ENCODE results near the gene ABCC11. TPM values are rescaled to one million over a fixed set of nuclear protein-coding genes. Genes with fewer than 3 reads are reported as not detected.

The ABCC11 gene
- total and polyA plus RNA-seq, 2 donors (not counting 1 experiment from before 2014, with no cell fraction given), result 0.09 TPM; not detected in 1

DNA sequence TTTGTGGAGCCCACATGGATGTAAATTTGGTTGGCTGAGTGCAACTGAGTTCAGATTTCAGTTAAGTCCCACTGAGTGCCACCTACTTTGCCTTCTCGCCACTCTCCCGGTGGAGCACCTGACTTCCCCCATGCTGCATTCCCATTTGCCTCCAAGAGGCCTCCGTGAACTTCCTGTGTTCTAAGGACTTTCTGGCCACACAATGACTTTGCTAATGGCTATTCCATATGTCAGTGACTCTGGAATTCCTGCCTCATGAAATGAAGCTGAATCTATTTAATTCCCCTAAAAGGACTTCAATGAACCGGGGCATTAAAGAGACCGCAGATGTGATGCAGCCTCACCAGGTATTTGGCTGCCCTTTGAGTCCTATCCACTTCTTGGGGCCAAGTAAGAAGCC, 121.5 kb downstream of the ABCC11 start:
- Mint-ChIP-seq H3K9me3 (ENCODE audit: insufficient read depth) (no peaks in the 10 kb centered on the region), H3K27ac (no peak overlapping the region), H3K4me1 (no peaks in the 10 kb centered on the region), H3K27me3 (peaks cover 17% of the 10 kb centered on the region), H3K4me3 (no peak overlapping the region)
- H3K27ac ChIP-seq (ENCODE audit: low read length in 2 of 2), result no peak overlapping the region
- intact Hi-C loops (cut with micrococcal nuclease), result no loop called here
- WGBS (ENCODE audit: insufficient coverage), result 92% methylated on average over 5 of the region's 5 CpGs
- H3K79me2 ChIP-seq (ENCODE audit: control insufficient read depth, insufficient read depth, low read length), result no peaks in the 10 kb centered on the region
- POLR2A ChIA-PET, result no interaction called here
- no peak overlapping the region for H3K4me2 ChIP-seq (replicated peaks; ENCODE audit: low read depth, low read length, poor library complexity, severe bottlenecking)
- CTCF ChIA-PET, result no interaction called here
- H3K9me3 ChIP-seq (ENCODE audit: control extremely low read depth in 1 of 3, control insufficient read depth in 2 of 3, insufficient read depth in 1 of 3, low read length in 2 of 3), result no peaks in the 10 kb centered on the region
- H3K4me3 ChIP-seq (ENCODE audit: control extremely low read depth in 1 of 5, extremely low read depth in 1 of 5, insufficient read depth in 1 of 5, low read depth in 2 of 5, low read length in 4 of 5), result no peak overlapping the region
- no peaks in the 10 kb centered on the region for H3K27me3 ChIP-seq (replicated peaks in 1 of 4; ENCODE audit: control extremely low read depth in 1 of 4, control insufficient read depth in 3 of 4, insufficient read depth in 4 of 4, low read length in 3 of 4)
- H4K20me1 ChIP-seq (ENCODE audit: control insufficient read depth, insufficient read depth, low read length, poor library complexity, severe bottlenecking), result no peaks in the 10 kb centered on the region
- H3K9ac ChIP-seq (ENCODE audit: low read length), result no peak overlapping the region
- TF ChIP-seq, protein P1, sequence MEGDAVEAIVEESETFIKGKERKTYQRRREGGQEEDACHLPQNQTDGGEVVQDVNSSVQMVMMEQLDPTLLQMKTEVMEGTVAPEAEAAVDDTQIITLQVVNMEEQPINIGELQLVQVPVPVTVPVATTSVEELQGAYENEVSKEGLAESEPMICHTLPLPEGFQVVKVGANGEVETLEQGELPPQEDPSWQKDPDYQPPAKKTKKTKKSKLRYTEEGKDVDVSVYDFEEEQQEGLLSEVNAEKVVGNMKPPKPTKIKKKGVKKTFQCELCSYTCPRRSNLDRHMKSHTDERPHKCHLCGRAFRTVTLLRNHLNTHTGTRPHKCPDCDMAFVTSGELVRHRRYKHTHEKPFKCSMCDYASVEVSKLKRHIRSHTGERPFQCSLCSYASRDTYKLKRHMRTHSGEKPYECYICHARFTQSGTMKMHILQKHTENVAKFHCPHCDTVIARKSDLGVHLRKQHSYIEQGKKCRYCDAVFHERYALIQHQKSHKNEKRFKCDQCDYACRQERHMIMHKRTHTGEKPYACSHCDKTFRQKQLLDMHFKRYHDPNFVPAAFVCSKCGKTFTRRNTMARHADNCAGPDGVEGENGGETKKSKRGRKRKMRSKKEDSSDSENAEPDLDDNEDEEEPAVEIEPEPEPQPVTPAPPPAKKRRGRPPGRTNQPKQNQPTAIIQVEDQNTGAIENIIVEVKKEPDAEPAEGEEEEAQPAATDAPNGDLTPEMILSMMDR (IDR thresholded peaks at IDR 0.05), result no peak
- no peak for TF ChIP-seq EZH2 (IDR thresholded peaks at IDR 0.05; ENCODE audit: borderline replicate concordance, insufficient read depth, low read depth, low read length, poor library complexity, severe bottlenecking)
- ATAC-seq (ENCODE audit: low read depth) (no peak), DNase-seq (no peak)
- H2AFZ ChIP-seq (ENCODE audit: insufficient read depth, low read depth, low read length, poor library complexity, severe bottlenecking), result no peak overlapping the region
- no peaks in the 10 kb centered on the region for H3K36me3 ChIP-seq (replicated peaks in 1 of 2; ENCODE audit: control extremely low read depth in 1 of 2, control insufficient read depth in 1 of 2, extremely low read depth in 1 of 2, insufficient read depth in 2 of 2, low read length in 1 of 2)
- H3K4me1 ChIP-seq (ENCODE audit: control insufficient read depth in 2 of 2, insufficient read depth in 2 of 2, low read length in 2 of 2), result no peaks in the 10 kb centered on the region

DNA sequence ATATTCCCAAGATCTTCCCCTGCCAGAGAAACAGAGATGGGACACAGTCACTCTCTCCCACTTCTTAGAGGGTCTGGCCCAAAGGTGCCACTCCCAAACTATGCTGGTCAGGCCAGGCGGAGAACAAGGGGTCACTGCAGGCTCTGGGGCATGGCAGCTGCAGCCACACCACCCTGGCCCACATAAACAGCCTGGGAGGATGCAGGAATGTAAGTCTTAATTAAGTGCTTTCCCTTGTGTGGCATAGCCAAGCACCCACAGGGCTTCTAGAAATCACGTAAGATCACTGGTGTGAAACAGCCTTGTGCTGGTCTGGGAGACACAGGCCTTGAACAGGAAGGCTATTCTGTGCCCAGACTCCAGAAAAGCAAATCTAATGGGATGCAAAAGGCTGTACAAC, 123.1 kb downstream of the ABCC11 start:
- H3K27me3 Mint-ChIP-seq, result peaks cover 10% of the 10 kb centered on the region
- no peak for TF ChIP-seq EZH2 (IDR thresholded peaks at IDR 0.05; ENCODE audit: borderline replicate concordance, insufficient read depth, low read depth, low read length, poor library complexity, severe bottlenecking)
- TF ChIP-seq, protein P1 (IDR thresholded peaks at IDR 0.05), result no peak
- H3K4me3 Mint-ChIP-seq, result no peak overlapping the region
- H2AFZ ChIP-seq (ENCODE audit: insufficient read depth, low read depth, low read length, poor library complexity, severe bottlenecking), result no peak overlapping the region
- ATAC-seq (ENCODE audit: low read depth), result no peak
- 92% methylated on average over 2 of the region's 2 CpGs for whole genome bisulfite sequencing (ENCODE audit: insufficient coverage)
- no peak overlapping the region for H3K27ac ChIP-seq (ENCODE audit: low read length in 2 of 2)
- H3K4me1 ChIP-seq (ENCODE audit: control insufficient read depth in 2 of 2, insufficient read depth in 2 of 2, low read length in 2 of 2), result no peaks in the 10 kb centered on the region
- H3K79me2 ChIP-seq (ENCODE audit: control insufficient read depth, insufficient read depth, low read length), result no peaks in the 10 kb centered on the region
- H3K36me3 ChIP-seq (replicated peaks in 1 of 2; ENCODE audit: control extremely low read depth in 1 of 2, control insufficient read depth in 1 of 2, extremely low read depth in 1 of 2, insufficient read depth in 2 of 2, low read length in 1 of 2), result no peaks in the 10 kb centered on the region
- no peak overlapping the region for H3K27ac Mint-ChIP-seq
- no peaks in the 10 kb centered on the region for H3K9me3 Mint-ChIP-seq (ENCODE audit: insufficient read depth)
- CTCF ChIA-PET, result interaction anchor here (1.5 kb wide), 1 partner anchor 11 kb away, joined by 3 read pairs; no protein-coding TSS in a partner anchor
- no peak for DNase-seq
- H3K9me3 ChIP-seq (ENCODE audit: control extremely low read depth in 1 of 3, control insufficient read depth in 2 of 3, insufficient read depth in 1 of 3, low read length in 2 of 3), result no peaks in the 10 kb centered on the region
- no peaks in the 10 kb centered on the region for H4K20me1 ChIP-seq (ENCODE audit: control insufficient read depth, insufficient read depth, low read length, poor library complexity, severe bottlenecking)
- intact Hi-C loops (cut with micrococcal nuclease), result no loop called here
- POLR2A ChIA-PET, result no interaction called here
- H3K4me1 Mint-ChIP-seq, result no peaks in the 10 kb centered on the region
- no peaks in the 10 kb centered on the region for H3K27me3 ChIP-seq (replicated peaks in 1 of 4; ENCODE audit: control extremely low read depth in 1 of 4, control insufficient read depth in 3 of 4, insufficient read depth in 4 of 4, low read length in 3 of 4)
- no peak overlapping the region for H3K9ac ChIP-seq (ENCODE audit: low read length)
- H3K4me3 ChIP-seq (ENCODE audit: control extremely low read depth in 1 of 5, extremely low read depth in 1 of 5, insufficient read depth in 1 of 5, low read depth in 2 of 5, low read length in 4 of 5), result no peak overlapping the region
- no peak overlapping the region for H3K4me2 ChIP-seq (replicated peaks; ENCODE audit: low read depth, low read length, poor library complexity, severe bottlenecking)
